Pancreas (tissue), 10 donors: ENCODE measurements around the gene MOV10L1. TPM values are rescaled to one million over a fixed set of nuclear protein-coding genes. Genes with fewer than 3 reads are reported as not detected.

Experiments
- ATAC-seq, 4 donors: fragments of 200-7000 bp; cut with Tn5 transposase; one replicate each; pipeline versions ENCODE4 v1.8.0 to v1.9.1; 2020; ENCODE audit warnings: mild to moderate bottlenecking in 4 of 4, moderate library complexity in 4 of 4
- DNase-seq, 6 donors: peaks; one replicate each; pipeline ENCODE4 v3.0.0-alpha.2; 2020
- FAIRE-seq: peaks from 2 replicates; lab custom pipeline; 2012; peaks lifted over from hg19 to GRCh38; lab: Jason Lieb, UNC
- H3K27ac ChIP-seq, 4 donors: fragments of 200-600 bp; sonication (generic); 1 replicate in 3 of 4; 2 replicates in 1 of 4; pipeline versions ENCODE4 v1.5.0 to v1.8.0; 2020
- H3K27me3 ChIP-seq, 4 donors: fragments of 200-600 bp; one replicate each; pipeline ENCODE4 v1.8.0; 2021
- H3K36me3 ChIP-seq, 3 donors: fragments of 200-600 bp; sonication (generic) in 1 of 3; one replicate each; pipeline versions ENCODE4 v1.5.0 to v1.8.0; 2020 to 2021
- H3K4me1 ChIP-seq, 3 donors: fragments of 200-600 bp; one replicate each; pipeline ENCODE4 v1.8.0; 2021
- H3K4me3 ChIP-seq, 4 donors: fragments of 200-600 bp; sonication (generic) in 2 of 4; one replicate each; pipeline versions ENCODE4 v1.5.0 to v1.8.0; 2020 to 2021
- H3K9me3 ChIP-seq, 4 donors: fragments of 200-600 bp; one replicate each; pipeline ENCODE4 v1.8.0; 2021
- CTCF ChIP-seq, 4 donors: fragments of 200-600 bp; sonication (generic) in 3 of 4; IDR thresholded peaks; one replicate each; pipeline versions ENCODE4 v1.5.0 to v1.8.0; 2021; ENCODE audit warnings: antibody characterized with exemption in 4 of 4
- WGBS, 2 donors: extraction: QIAGEN DNeasy Blood & Tissue Kit; methylation state at CpG; one replicate each; pipeline ENCODE4 v1.1.7; 2013; 5-methylcytosine and 5-hydroxymethylcytosine counted together
- intact Hi-C, 3 donors: fragments of 100-400 bp; cut with DNase I; formaldehyde crosslinking; loops; one replicate each; pipeline versions ENCODE4 v1.11.1 to v1.14.2; 2022
- polyA plus RNA-seq, 2 donors: library from polyadenylated mRNA; stranded (reverse); fragments of 200-250 nt; gene quantifications; one replicate each; pipeline ENCODE4 v1.2.3, GENCODE V29; 2013
- total RNA-seq, 6 donors: library from RNA; stranded (reverse); fragmentation: NEBNext Ultra II Directional in 4 of 6; extraction: Animal tissue kit (Norgen Biotek cat#: 25700) in 4 of 6; gene quantifications; one replicate each; pipeline versions ENCODE4 v1.2.1 to v1.2.4, GENCODE V29; 2021 to 2023
- donor health status: healthy with polysubstance abuse.
- donor health status: DM: no; HTN: no; CAD: no; lungs with moderate emphysema.
- donor health status: DM: no; HTN: no; CAD: no.
- donor health status: control.
- donor health status: control.
- donor health status: Bipolar disorder and iron deficiency.
- donor health status: DM: yes; HTN: yes; CAD: no.
- donor health status: DM: no; HTN: no; CAD: no.
- donor health status: DM: no; HTN: no; CAD: no.
- donor health status: DM: yes; HTN: yes; CAD: no.

MOV10L1 gene
- total and polyA plus RNA-seq, 8 donors: 0.09 to 1.9 (median 0.26) TPM; not detected in 1

DNA sequence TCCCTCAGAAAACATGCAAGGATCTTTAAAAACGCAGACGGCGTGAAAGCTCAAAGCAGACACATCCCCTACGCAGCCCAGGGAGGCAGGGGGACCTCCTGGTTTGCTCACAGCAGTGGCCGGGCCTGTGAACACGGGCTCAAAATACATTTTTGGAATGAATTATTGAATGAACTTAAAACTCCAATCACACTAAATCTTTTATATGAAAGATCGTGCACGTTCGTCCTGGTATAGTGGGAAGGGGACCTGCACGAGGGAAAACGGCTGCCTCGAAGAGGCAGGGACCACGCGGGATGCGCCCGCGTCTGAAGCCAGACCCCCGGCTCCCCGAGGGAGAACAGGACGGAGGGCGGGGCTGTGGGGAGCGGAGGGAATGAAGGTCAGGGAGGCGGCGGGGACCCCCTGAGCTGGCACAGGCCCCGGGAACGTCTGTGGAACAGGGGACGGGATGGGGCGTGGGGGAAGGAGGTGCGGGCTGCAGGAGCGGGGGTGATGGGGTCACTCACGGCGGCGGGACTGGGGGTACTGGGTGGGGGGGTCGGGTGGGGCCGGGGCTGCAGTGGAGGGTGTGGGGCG lies 79.5 kb downstream of the MOV10L1 start:
- Histone ChIP-seq H3K27me3 (no peaks in the 10 kb centered on the region), H3K27ac (no peak overlapping the region), H3K36me3 (no peaks in the 10 kb centered on the region), H3K9me3 (no peaks in the 10 kb centered on the region), H3K4me3 (peak overlapping the region in 2 of 4 donors; percentile 43 to 49), H3K4me1 (no peaks in the 10 kb centered on the region)
- TF ChIP-seq CTCF (IDR thresholded peaks at IDR 0.05): no peak
- ATAC-seq: no peak
- no peak for FAIRE-seq
- 14 to 24% methylated on average over 22 to 36 of the region's 36 CpGs for WGBS, 2 donors
- DNase-seq: peak in 3 of 6 donors; percentile 18 to 69 (median 54)
- intact Hi-C loops: no loop called here

GRCh38 chr22:50169774-50170341 lies 80.1 kb downstream of the MOV10L1 start:
- no peaks in the 10 kb centered on the region for H3K36me3 ChIP-seq
- ATAC-seq (peak in 3 of 4 donors; percentile 57 to 77 (median 76)), FAIRE-seq (no peak), DNase-seq (peak in 3 of 6 donors; percentile 23 to 72 (median 57))
- peak overlapping the region in 3 of 4 donors; percentile 26 to 49 (median 43) for H3K4me3 ChIP-seq
- no peaks in the 10 kb centered on the region for H3K9me3 ChIP-seq
- H3K27me3 ChIP-seq: no peaks in the 10 kb centered on the region
- H3K27ac ChIP-seq: no peak overlapping the region
- H3K4me1 ChIP-seq: no peaks in the 10 kb centered on the region
- intact Hi-C loops: no loop called here
- no peak for TF ChIP-seq CTCF (IDR thresholded peaks at IDR 0.05)
- WGBS, 2 donors: 2 to 3% methylated on average over 31 to 70 of the region's 70 CpGs

GRCh38 chr22:50170453-50171318 lies 80.9 kb downstream of the MOV10L1 start, which contains the start of gene PANX2:
PANX2 (plus strand) TSS chr22:50170731; CDS start chr22:50170731, 0 bp downstream.
- no peak within 1 kb of the TSS for H3K27ac ChIP-seq
- FAIRE-seq: no peak

DNA sequence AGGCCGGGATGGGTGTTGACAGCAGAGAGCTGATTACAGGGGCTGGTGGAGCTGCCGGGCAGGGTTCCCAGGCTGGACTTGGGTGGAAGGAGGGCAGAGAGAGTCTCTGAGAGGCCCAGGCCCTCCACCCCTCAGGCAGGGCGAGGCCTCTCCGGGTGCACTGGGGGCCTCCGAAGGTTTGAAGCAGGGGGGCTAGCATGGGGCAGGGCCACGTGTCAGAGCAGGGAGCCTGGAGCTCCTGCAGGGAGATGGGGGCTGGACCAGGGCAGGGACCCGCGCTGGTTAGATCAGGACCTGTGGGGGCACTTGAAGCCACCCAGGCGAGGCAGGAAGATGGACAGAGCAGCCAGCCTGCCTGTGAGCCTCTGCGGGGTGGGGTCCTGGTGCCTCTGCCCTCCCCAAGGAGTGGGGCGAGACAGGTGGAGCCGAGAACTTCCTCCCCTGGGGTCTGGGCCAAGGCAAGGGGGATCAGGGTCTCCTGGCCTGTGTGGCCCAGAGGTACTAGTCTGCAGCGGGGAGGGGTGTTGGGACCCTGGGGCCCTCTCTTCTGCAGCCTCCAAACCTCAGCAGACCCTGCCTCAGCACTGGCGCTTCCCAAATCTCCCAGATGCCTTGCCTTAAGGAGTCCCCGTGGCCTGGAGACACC lies 81.6 kb downstream of the MOV10L1 start:
- no peaks in the 10 kb centered on the region for H3K27me3 ChIP-seq
- no peaks in the 10 kb centered on the region for H3K9me3 ChIP-seq
- TF ChIP-seq CTCF (IDR thresholded peaks at IDR 0.05): no peak
- H3K4me1 ChIP-seq: no peaks in the 10 kb centered on the region
- no peaks in the 10 kb centered on the region for H3K36me3 ChIP-seq
- H3K27ac ChIP-seq: no peak overlapping the region
- ATAC-seq (no peak), DNase-seq (peak in 4 of 6 donors; percentile 16 to 73 (median 40)), FAIRE-seq (no peak)
- H3K4me3 ChIP-seq: no peak overlapping the region
- intact Hi-C loops: no loop called here
- WGBS, 2 donors: 82 to 86% methylated on average over 12 to 15 of the region's 15 CpGs

More at GRCh38 chr22:50170453-50171318, 80.9 kb downstream of the MOV10L1 start, which contains the start of gene PANX2:
- TF ChIP-seq CTCF (IDR thresholded peaks at IDR 0.05): no peak
- intact Hi-C loops: no loop called here
- Histone ChIP-seq H3K27me3 (no peaks in the 10 kb centered on the region), H3K4me3 (peak within 1 kb of the TSS in 3 of 4 donors; percentile 26 to 49 (median 43)), H3K9me3 (no peaks in the 10 kb centered on the region), H3K36me3 (no peaks in the 10 kb centered on the region), H3K4me1 (no peaks in the 10 kb centered on the region)
- 13 to 42% methylated on average over 31 to 93 of the region's 105 CpGs for WGBS, 2 donors
- peak in 2 of 4 donors; percentile 22 to 32 for ATAC-seq
- peak in 4 of 6 donors; percentile 15 to 75 (median 54) for DNase-seq
